ENCODE results near the gene TSPO2. TPM values are rescaled to one million over a fixed set of nuclear protein-coding genes. Genes with fewer than 3 reads are reported as not detected.

TSPO2 gene
- total and polyA plus RNA-seq, 2 of the 4 experiments (the other 2 are of a cell fraction), result not detected

GRCh38 chr6:41047306-41047705 lies 5.0 kb downstream of the TSPO2 start:
- Histone ChIP-seq H4K8ac (ENCODE audit: low read depth in 2 of 2, low read length in 2 of 2) (no peak overlapping the region), H3K9ac (ENCODE audit: low read depth, low read length) (no peak overlapping the region), H3K9me3 (ENCODE audit: control insufficient read depth, insufficient read depth, low read length) (no peaks in the 10 kb centered on the region), H2AFZ (replicated peaks; ENCODE audit: low read length, poor library complexity) (no peak overlapping the region), H3K4me3 (ENCODE audit: insufficient read depth, low read depth, low read length) (no peak overlapping the region), H3K36me3 (ENCODE audit: control insufficient read depth, insufficient read depth, low read length) (no peaks in the 10 kb centered on the region), H2AK5ac (ENCODE audit: low read depth, low read length) (no peak overlapping the region), H2BK15ac (ENCODE audit: low read depth, low read length) (no peak overlapping the region), H3K23ac (ENCODE audit: low read depth, low read length) (no peak overlapping the region), H2BK120ac (ENCODE audit: low read depth, low read length) (no peak overlapping the region), H4K5ac (ENCODE audit: low read depth, low read length) (no peak overlapping the region), H3K79me1 (ENCODE audit: low read depth in 1 of 2, low read length in 2 of 2) (no peaks in the 10 kb centered on the region), H3K56ac (ENCODE audit: extremely low read depth, insufficient read depth, low read length) (no peak overlapping the region), H3K4me2 (ENCODE audit: low read depth, low read length) (no peak overlapping the region), H3K18ac (ENCODE audit: low read depth, low read length) (no peak overlapping the region), H3K27ac (ENCODE audit: insufficient read depth, low read length) (no peak overlapping the region), H4K20me1 (ENCODE audit: insufficient read depth, low read length) (no peaks in the 10 kb centered on the region), H3K9me1 (ENCODE audit: insufficient read depth, low read length) (0 out of 2 replicates have a peak, but pooled peaks cover 4% of the 10 kb centered on the region), H3K4ac (ENCODE audit: low read depth, low read length) (no peak overlapping the region), H3K27me3 (ENCODE audit: control insufficient read depth, insufficient read depth, low read length) (peaks cover 15% of the 10 kb centered on the region), H2BK20ac (ENCODE audit: low read depth, low read length) (no peak overlapping the region), H3K14ac (replicated peaks; ENCODE audit: low read depth, low read length) (no peak overlapping the region), H2AK9ac (replicated peaks; ENCODE audit: low read depth, low read length, poor library complexity) (no peak overlapping the region), H4K91ac (ENCODE audit: insufficient read depth, low read depth, low read length) (no peak overlapping the region), H3K4me1 (ENCODE audit: control insufficient read depth, insufficient read depth, low read length) (no peaks in the 10 kb centered on the region), H2BK5ac (ENCODE audit: low read depth, low read length, poor library complexity, severe bottlenecking) (no peak overlapping the region)
- CTCF ChIA-PET, result no interaction called here
- TF ChIP-seq ELK1 (IDR thresholded peaks at IDR 0.05; ENCODE audit: borderline replicate concordance, low read depth, low read length) (no peak), RAD21 (IDR thresholded peaks at IDR 0.05; ENCODE audit: low read length) (no peak), BHLHE40 (IDR thresholded peaks at IDR 0.05; ENCODE audit: low read depth, low read length) (no peak), MAZ (IDR thresholded peaks at IDR 0.05; ENCODE audit: borderline replicate concordance, low read depth, low read length) (no peak), MXI1 (IDR thresholded peaks at IDR 0.05; ENCODE audit: borderline replicate concordance, low read depth, low read length) (no peak), POLR2A (IDR thresholded peaks at IDR 0.05; ENCODE audit: low read depth, low read length) (no peak), MAFK (IDR thresholded peaks at IDR 0.05; ENCODE audit: low read depth, low read length) (no peak), CTCF (conservative IDR thresholded peaks at IDR 0.05; ENCODE audit: low read depth, low read length) (no peak), CEBPB (IDR thresholded peaks at IDR 0.05; ENCODE audit: low read depth, low read length) (no peak), CHD1 (IDR thresholded peaks at IDR 0.05; ENCODE audit: low read depth, low read length) (no peak), SMC3 (IDR thresholded peaks at IDR 0.05; ENCODE audit: low read depth, low read length) (no peak)
- intact Hi-C loops (cut with micrococcal nuclease) (no loop called here), in situ Hi-C loops (cut with MboI; ENCODE audit: low sequenced_read_pairs) (loop anchor here (25.0 kb wide), 2 partner anchors 1060 to 1685 kb away; no protein-coding TSS in a partner anchor), dilution Hi-C loops (cut with HindIII; ENCODE audit: low sequenced_read_pairs, unreplicated experiment) (no loop called here)
- DNase-seq (no peak), ATAC-seq (ENCODE audit: low read depth) (no peak)
- POLR2A ChIA-PET (ENCODE audit: unreplicated experiment), result no interaction called here
- BruUV-seq (replicated peaks), result no TSS peak
- 57% methylated on average over 1 of the region's 2 CpGs; no CpG with 5 or more reads in 1 of the 2 experiments for WGBS, 2 experiments (ENCODE audit: extremely low coverage in 2 of 2, insufficient read length in 1 of 2)
